Neural progenitor cell (in vitro differentiated cells): ENCODE measurements around the gene PDP2. TPM values are rescaled to one million over a fixed set of nuclear protein-coding genes. Genes with fewer than 3 reads are reported as not detected.

Source experiments
- DNase-seq: peaks from one replicate; pipeline ENCODE4 v3.0.0-alpha.2; 2016; ENCODE audit warnings: low spot score
- H2AFZ ChIP-seq: fragments of 200-600 bp; sonication (generic); replicated peaks from 2 replicates; pipeline ENCODE4 v1.6.1; 2016; ENCODE audit warnings: antibody characterized with exemption
- H3F3A ChIP-seq: fragments of 200-600 bp; sonication (generic); 2 replicates; pipeline ENCODE4 v1.6.1; 2016; ENCODE audit warnings: antibody characterized with exemption, low read depth
- H3K27ac ChIP-seq: fragments of 200-600 bp; sonication (generic); 2 replicates; pipeline ENCODE4 v1.5.1; 2016; ENCODE audit warnings: mild to moderate bottlenecking
- H3K27me3 ChIP-seq: fragments of 200-600 bp; sonication (generic); 2 replicates; pipeline ENCODE4 v1.6.1; 2016; ENCODE audit warnings: mild to moderate bottlenecking, moderate library complexity
- H3K36me3 ChIP-seq: fragments of 200-600 bp; sonication (generic); 2 replicates; pipeline ENCODE4 v1.5.1; 2016
- H3K4me1 ChIP-seq: fragments of 200-600 bp; sonication (generic); 2 replicates; pipeline ENCODE4 v1.6.1; 2016; ENCODE audit warnings: mixed run types
- H3K4me2 ChIP-seq: fragments of 200-600 bp; sonication (generic); 2 replicates; pipeline ENCODE4 v1.6.1; 2016
- H3K4me3 ChIP-seq: fragments of 200-600 bp; sonication (generic); 2 replicates; pipeline ENCODE4 v1.5.1; 2016
- H3K79me2 ChIP-seq: fragments of 200-600 bp; sonication (generic); 2 replicates; pipeline ENCODE4 v1.6.1; 2016; ENCODE audit warnings: low read depth
- H3K9ac ChIP-seq: fragments of 200-600 bp; sonication (generic); 2 replicates; pipeline ENCODE4 v1.6.1; 2016
- H3K9me3 ChIP-seq: fragments of 200-600 bp; sonication (generic); 2 replicates; pipeline ENCODE4 v1.5.1; 2016; ENCODE audit warnings: low read depth
- H4K20me1 ChIP-seq: fragments of 200-600 bp; sonication (generic); 2 replicates; pipeline ENCODE4 v1.6.1; 2016; ENCODE audit warnings: low read depth
- H3K27ac Mint-ChIP-seq: 3 replicates; pipeline ENCODE4 v1.8.0; 2021; ENCODE audit warnings: mixed read lengths
- H3K27me3 Mint-ChIP-seq: 2 replicates; pipeline ENCODE4 v1.8.0; 2022; ENCODE audit warnings: low read depth, mild to moderate bottlenecking, inconsistent platforms, moderate library complexity, mixed read lengths; ENCODE audit not compliant: insufficient read depth
- H3K36me3 Mint-ChIP-seq: 3 replicates; pipeline ENCODE4 v1.8.0; 2021; ENCODE audit warnings: mixed read lengths
- H3K4me1 Mint-ChIP-seq: 3 replicates; pipeline ENCODE4 v1.8.0; 2021; ENCODE audit warnings: mixed read lengths
- H3K4me3 Mint-ChIP-seq: 3 replicates; pipeline ENCODE4 v1.8.0; 2021; ENCODE audit warnings: mild to moderate bottlenecking, moderate library complexity, mixed read lengths
- H3K9me3 Mint-ChIP-seq: 3 replicates; pipeline ENCODE4 v1.8.0; 2020; ENCODE audit warnings: mixed read lengths
- CTCF ChIP-seq: fragments of 200-600 bp; sonication (generic); IDR thresholded peaks from 2 replicates; pipeline ENCODE4 v1.5.1; 2017; ENCODE audit warnings: antibody characterized with exemption, mild to moderate bottlenecking
- EZH2 ChIP-seq: fragments of 200-600 bp; sonication (generic); IDR thresholded peaks from 2 replicates; pipeline ENCODE4 v1.6.1; 2017; ENCODE audit warnings: antibody characterized with exemption, mild to moderate bottlenecking, moderate library complexity
- EZH2phosphoT487 ChIP-seq: fragments of 200-600 bp; sonication (generic); IDR thresholded peaks from 2 replicates; pipeline ENCODE4 v1.6.1; 2017; ENCODE audit warnings: antibody characterized with exemption
- total RNA-seq: library from RNA; depleted of rRNA; stranded (reverse); fragments of >200 nt; gene quantifications from 2 replicates; pipeline ENCODE4 v1.2.3, GENCODE V29; 2015; ENCODE audit warnings: low replicate concordance

PDP2 gene
- total RNA-seq, 1 donor from 2014 or later, result 6.6 TPM

GRCh38 chr16:66849549-66849948, 30.8 kb upstream of the PDP2 start:
- no peak for DNase-seq
- Histone ChIP-seq H3K36me3 (no peaks in the 10 kb centered on the region), H3K27me3 (peaks cover 39% of the 10 kb centered on the region), H2AFZ (no peak overlapping the region), H3K4me1 (peaks cover 5% of the 10 kb centered on the region), H4K20me1 (no peaks in the 10 kb centered on the region), H3K4me3 (no peak overlapping the region), H3K4me2 (no peak overlapping the region), H3K79me2 (no peaks in the 10 kb centered on the region), H3K27ac (no peak overlapping the region), H3K9me3 (no peaks in the 10 kb centered on the region), H3K9ac (no peak overlapping the region), H3F3A (no peaks in the 10 kb centered on the region)
- no peaks in the 10 kb centered on the region for H3K9me3 Mint-ChIP-seq
- H3K36me3 Mint-ChIP-seq, result no peaks in the 10 kb centered on the region
- H3K27ac Mint-ChIP-seq, result no peak overlapping the region
- H3K27me3 Mint-ChIP-seq, result peaks cover 26% of the 10 kb centered on the region
- TF ChIP-seq EZH2phosphoT487, result no peak
- TF ChIP-seq CTCF, result peak; percentile 24
- H3K4me3 Mint-ChIP-seq, result no peak overlapping the region
- peaks cover 3% of the 10 kb centered on the region for H3K4me1 Mint-ChIP-seq

GRCh38 chr16:66850115-66850815, 30.1 kb upstream of the PDP2 start:
- Histone ChIP-seq H3K9me3 (no peaks in the 10 kb centered on the region), H3K4me3 (no peak overlapping the region), H3K4me1 (no peaks in the 10 kb centered on the region), H3K27ac (no peak overlapping the region), H3K27me3 (peaks cover 32% of the 10 kb centered on the region), H3K4me2 (no peak overlapping the region), H4K20me1 (no peaks in the 10 kb centered on the region), H3K79me2 (no peaks in the 10 kb centered on the region), H3K36me3 (no peaks in the 10 kb centered on the region), H3K9ac (no peak overlapping the region), H3F3A (no peaks in the 10 kb centered on the region), H2AFZ (no peak overlapping the region)
- H3K4me1 Mint-ChIP-seq, result peaks cover 3% of the 10 kb centered on the region
- H3K27me3 Mint-ChIP-seq, result peaks cover 23% of the 10 kb centered on the region
- H3K27ac Mint-ChIP-seq, result no peak overlapping the region
- TF ChIP-seq EZH2 (no peak), EZH2phosphoT487 (no peak)
- no peak for DNase-seq
- H3K36me3 Mint-ChIP-seq, result no peaks in the 10 kb centered on the region
- no peak overlapping the region for H3K4me3 Mint-ChIP-seq
- no peaks in the 10 kb centered on the region for H3K9me3 Mint-ChIP-seq

GRCh38 chr16:66851166-66851964, 28.9 kb upstream of the PDP2 start:
- H3F3A ChIP-seq, result no peaks in the 10 kb centered on the region
- peaks cover 21% of the 10 kb centered on the region for H3K27me3 ChIP-seq
- DNase-seq, result no peak
- no peak overlapping the region for H3K27ac Mint-ChIP-seq
- H3K27ac ChIP-seq, result no peak overlapping the region
- no peaks in the 10 kb centered on the region for H3K4me1 Mint-ChIP-seq
- no peaks in the 10 kb centered on the region for H3K4me1 ChIP-seq
- no peaks in the 10 kb centered on the region for H3K79me2 ChIP-seq
- TF ChIP-seq EZH2phosphoT487 (no peak), EZH2 (no peak), CTCF (no peak)
- H3K4me3 ChIP-seq, result no peak overlapping the region
- H3K36me3 ChIP-seq, result no peaks in the 10 kb centered on the region
- H3K9ac ChIP-seq, result no peak overlapping the region
- H2AFZ ChIP-seq, result no peak overlapping the region
- H3K4me2 ChIP-seq, result no peak overlapping the region
- no peaks in the 10 kb centered on the region for H3K9me3 ChIP-seq
- no peak overlapping the region for H3K4me3 Mint-ChIP-seq
- peaks cover 17% of the 10 kb centered on the region for H3K27me3 Mint-ChIP-seq
- H4K20me1 ChIP-seq, result no peaks in the 10 kb centered on the region
- no peaks in the 10 kb centered on the region for H3K36me3 Mint-ChIP-seq
- H3K9me3 Mint-ChIP-seq, result no peaks in the 10 kb centered on the region
